HepG2 (cell line): ENCODE measurements around the gene KANK3. TPM values are rescaled to one million over a fixed set of nuclear protein-coding genes. Genes with fewer than 3 reads are reported as not detected.

ENCODE experiments used
- BCL6 ChIP-seq: IDR thresholded peaks from 2 replicates; pipeline ENCODE4 v1.6.1; 2016; ENCODE audit warnings: missing genetic modification reagents, missing compliant biosample characterization
- DNMT3B ChIP-seq: conservative IDR thresholded peaks from 2 replicates; pipeline ENCODE4 v1.6.1; 2016; ENCODE audit warnings: missing biosample characterization, control low read depth
- EEA1 ChIP-seq: sonication (generic); formaldehyde crosslinking; IDR thresholded peaks from 2 replicates; pipeline ENCODE4 v1.5.1; 2020; ENCODE audit warnings: mild to moderate bottlenecking, missing genetic modification reagents, borderline replicate concordance
- EZH2 ChIP-seq: conservative IDR thresholded peaks from 2 replicates; pipeline ENCODE4 v1.6.1; 2012; ENCODE audit warnings: mild to moderate bottlenecking, low read depth, low read length, moderate library complexity
- FOXA1 ChIP-seq, 2 experiments: fragments of 450-650 bp in 1 of 2; sonication (generic) in 1 of 2; formaldehyde crosslinking in 1 of 2; IDR thresholded peaks; 2 replicates each; pipeline versions ENCODE4 v1.4.0 to v1.6.1; 2016 to 2020; ENCODE audit warnings: missing genetic modification reagents in 1 of 2
- GATAD1 ChIP-seq: IDR thresholded peaks from 2 replicates; pipeline ENCODE4 v1.6.1; 2016; ENCODE audit warnings: missing genetic modification reagents, missing compliant biosample characterization
- HHEX ChIP-seq: IDR thresholded peaks from 2 replicates; pipeline ENCODE4 v1.6.1; 2016; ENCODE audit warnings: control low read depth
- RBFOX2 ChIP-seq: fragments of 200-400 bp; formaldehyde crosslinking; IDR thresholded peaks from 2 replicates; pipeline ENCODE4 v1.6.1; 2017; ENCODE audit warnings: low read depth, mild to moderate bottlenecking, low read length
- RORA ChIP-seq: sonication (generic); formaldehyde crosslinking; IDR thresholded peaks from 2 replicates; pipeline ENCODE4 v1.5.0; 2020; ENCODE audit warnings: mild to moderate bottlenecking, missing genetic modification reagents, moderate library complexity
- SMAD3 ChIP-seq: sonication (generic); formaldehyde crosslinking; IDR thresholded peaks from 2 replicates; pipeline ENCODE4 v1.4.0; 2020; ENCODE audit warnings: missing genetic modification reagents
- SNRNP70 ChIP-seq: fragments of 200-400 bp; formaldehyde crosslinking; IDR thresholded peaks from 2 replicates; pipeline ENCODE4 v1.6.1; 2017; ENCODE audit warnings: mild to moderate bottlenecking, low read depth, low read length, moderate library complexity
- TFAP4 ChIP-seq: sonication (generic); IDR thresholded peaks from 2 replicates; pipeline ENCODE4 v1.6.1; 2016; ENCODE audit warnings: low read depth, borderline replicate concordance
- TSC22D2 ChIP-seq: sonication (generic); formaldehyde crosslinking; IDR thresholded peaks from 2 replicates; pipeline ENCODE4 v1.5.1; 2020; ENCODE audit warnings: missing genetic modification reagents, mild to moderate bottlenecking, borderline replicate concordance
- ZNF205 ChIP-seq: IDR thresholded peaks from 2 replicates; pipeline ENCODE4 v1.6.1; 2018; ENCODE audit warnings: missing biosample characterization, missing genetic modification reagents
- ZNF34 ChIP-seq: sonication (generic); formaldehyde crosslinking; IDR thresholded peaks from 2 replicates; pipeline ENCODE4 v1.4.0; 2020; ENCODE audit warnings: mild to moderate bottlenecking, missing genetic modification reagents, borderline replicate concordance
- ZNF569 ChIP-seq: sonication (generic); formaldehyde crosslinking; IDR thresholded peaks from 2 replicates; pipeline ENCODE4 v1.5.0; 2020; ENCODE audit warnings: mild to moderate bottlenecking, missing genetic modification reagents, moderate library complexity, borderline replicate concordance
- ZSCAN9 ChIP-seq: IDR thresholded peaks from 2 replicates; pipeline ENCODE4 v1.6.1; 2016; ENCODE audit warnings: borderline replicate concordance
- polyA plus RNA-seq, 8 experiments: library from polyadenylated mRNA; depleted of rRNA in 3 of 8; stranded (reverse) in 7 of 8; unstranded in 1 of 8; fragments of >200 nt; fragmentation: Illumina TruSeq in 4 of 8; extraction: Trizol in 4 of 8; gene quantifications; 2 replicates each; pipeline versions ENCODE4 v1.2.1 to v1.2.3, GENCODE V29; 2011 to 2016; ENCODE audit warnings: low read depth in 4 of 8, missing spikeins in 1 of 8, mixed read lengths in 1 of 8; ENCODE audit not compliant: insufficient read depth in 1 of 8
- total RNA-seq, 5 experiments: library from RNA; depleted of rRNA; stranded (reverse); fragments of >200 nt; fragmentation: Illumina TruSeq; extraction: Trizol; gene quantifications; 2 replicates each; pipeline ENCODE4 v1.2.3, GENCODE V29; 2016; ENCODE audit warnings: low read depth in 1 of 5
- TF ChIP-seq, protein P1 (sequence below), 2 experiments: sonication (generic) in 1 of 2; formaldehyde crosslinking in 1 of 2; IDR thresholded peaks; 2 replicates each; pipeline versions ENCODE4 v1.6.1 to v1.9.0; 2014 to 2022; ENCODE audit warnings: antibody characterized with exemption in 1 of 2, borderline replicate concordance in 1 of 2, inconsistent platforms in 1 of 2, low read depth in 1 of 2, missing genetic modification reagents in 1 of 2
- TF ChIP-seq, protein P2 (sequence below): sonication (generic); formaldehyde crosslinking; IDR thresholded peaks from 2 replicates; pipeline ENCODE4 v1.9.0; 2021; ENCODE audit warnings: missing genetic modification reagents, mild to moderate bottlenecking, borderline replicate concordance

The KANK3 gene
- total and polyA plus RNA-seq, 2 of the 13 experiments (the other 11 are each of a cell fraction or from before 2014, with no cell fraction given), result 0.15 to 0.20 TPM

GRCh38 chr19:8355631-8356402, 12.8 kb upstream of the KANK3 start (continued):
- TF ChIP-seq, protein P1, sequence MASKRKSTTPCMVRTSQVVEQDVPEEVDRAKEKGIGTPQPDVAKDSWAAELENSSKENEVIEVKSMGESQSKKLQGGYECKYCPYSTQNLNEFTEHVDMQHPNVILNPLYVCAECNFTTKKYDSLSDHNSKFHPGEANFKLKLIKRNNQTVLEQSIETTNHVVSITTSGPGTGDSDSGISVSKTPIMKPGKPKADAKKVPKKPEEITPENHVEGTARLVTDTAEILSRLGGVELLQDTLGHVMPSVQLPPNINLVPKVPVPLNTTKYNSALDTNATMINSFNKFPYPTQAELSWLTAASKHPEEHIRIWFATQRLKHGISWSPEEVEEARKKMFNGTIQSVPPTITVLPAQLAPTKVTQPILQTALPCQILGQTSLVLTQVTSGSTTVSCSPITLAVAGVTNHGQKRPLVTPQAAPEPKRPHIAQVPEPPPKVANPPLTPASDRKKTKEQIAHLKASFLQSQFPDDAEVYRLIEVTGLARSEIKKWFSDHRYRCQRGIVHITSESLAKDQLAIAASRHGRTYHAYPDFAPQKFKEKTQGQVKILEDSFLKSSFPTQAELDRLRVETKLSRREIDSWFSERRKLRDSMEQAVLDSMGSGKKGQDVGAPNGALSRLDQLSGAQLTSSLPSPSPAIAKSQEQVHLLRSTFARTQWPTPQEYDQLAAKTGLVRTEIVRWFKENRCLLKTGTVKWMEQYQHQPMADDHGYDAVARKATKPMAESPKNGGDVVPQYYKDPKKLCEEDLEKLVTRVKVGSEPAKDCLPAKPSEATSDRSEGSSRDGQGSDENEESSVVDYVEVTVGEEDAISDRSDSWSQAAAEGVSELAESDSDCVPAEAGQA (IDR thresholded peaks at IDR 0.05; ENCODE audit: low read depth), result no peak
- TF ChIP-seq, protein P1 (CRISPR knock-in tag; IDR thresholded peaks at IDR 0.05; ENCODE audit: borderline replicate concordance), result no peak
- TF ChIP-seq BCL6 (CRISPR knock-in tag), result peak; percentile 65
- no peak for TF ChIP-seq RBFOX2
- TF ChIP-seq FOXA1 (IDR thresholded peaks at IDR 0.05), result no peak
- TF ChIP-seq FOXA1 (CRISPR knock-in tag; IDR thresholded peaks at IDR 0.05), result no peak
- TF ChIP-seq SMAD3 (CRISPR knock-in tag), result no peak
- no peak for TF ChIP-seq HHEX (CRISPR knock-in tag)
- peak; percentile 37; the same call in 1 of the 2 replicates for TF ChIP-seq TFAP4
- no peak for TF ChIP-seq EZH2
- TF ChIP-seq ZNF34 (CRISPR knock-in tag), result no peak
- TF ChIP-seq ZNF205 (CRISPR knock-in tag), result no peak
- TF ChIP-seq TSC22D2 (CRISPR knock-in tag), result no peak
- no peak for TF ChIP-seq EEA1
- TF ChIP-seq SNRNP70, result no peak
- TF ChIP-seq, protein P2, sequence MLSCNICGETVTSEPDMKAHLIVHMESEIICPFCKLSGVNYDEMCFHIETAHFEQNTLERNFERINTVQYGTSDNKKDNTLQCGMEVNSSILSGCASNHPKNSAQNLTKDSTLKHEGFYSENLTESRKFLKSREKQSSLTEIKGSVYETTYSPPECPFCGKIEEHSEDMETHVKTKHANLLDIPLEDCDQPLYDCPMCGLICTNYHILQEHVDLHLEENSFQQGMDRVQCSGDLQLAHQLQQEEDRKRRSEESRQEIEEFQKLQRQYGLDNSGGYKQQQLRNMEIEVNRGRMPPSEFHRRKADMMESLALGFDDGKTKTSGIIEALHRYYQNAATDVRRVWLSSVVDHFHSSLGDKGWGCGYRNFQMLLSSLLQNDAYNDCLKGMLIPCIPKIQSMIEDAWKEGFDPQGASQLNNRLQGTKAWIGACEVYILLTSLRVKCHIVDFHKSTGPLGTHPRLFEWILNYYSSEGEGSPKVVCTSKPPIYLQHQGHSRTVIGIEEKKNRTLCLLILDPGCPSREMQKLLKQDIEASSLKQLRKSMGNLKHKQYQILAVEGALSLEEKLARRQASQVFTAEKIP, result no peak
- no peak for TF ChIP-seq RORA (CRISPR knock-in tag)
- TF ChIP-seq ZNF569 (CRISPR knock-in tag), result no peak
- TF ChIP-seq ZSCAN9 (CRISPR knock-in tag), result no peak
- peak; percentile 52; the same call in 1 of the 2 replicates for TF ChIP-seq GATAD1 (CRISPR knock-in tag)
- TF ChIP-seq DNMT3B (CRISPR knock-in tag), result 0 out of 2 replicates have a peak, but pooled peaks have one; percentile 25
